Stimulated activated CD8-positive, alpha-beta memory T cell treated with anti-CD3 and anti-CD28 coated beads, Interleukin-7, amount 100 ng/mL, for 1 hour (primary cell): Measurements from ENCODE around the gene CHL1.

Experiments used
- DNase-seq, 2 donors: peaks; one replicate each; pipeline ENCODE4 v3.0.0-alpha.2; 2020; ENCODE audit warnings: low read depth in 2 of 2

CHL1 gene

GRCh38 chr3:217099-217813, 20.7 kb downstream of the CHL1 start:
- no peak for DNase-seq

- no peak for DNase-seq
Measured at GRCh38 chr3:217948-218347, 21.4 kb downstream of the CHL1 start.

- DNase-seq, result no peak
Measured at GRCh38 chr3:228442-229182, 32.0 kb downstream of the CHL1 start.

- no peak for DNase-seq
Measured at GRCh38 chr3:229183-229661, 32.7 kb downstream of the CHL1 start.

GRCh38 chr3:236881-237280, 40.3 kb downstream of the CHL1 start:
- no peak for DNase-seq

GRCh38 chr3:242602-243355, 46.2 kb downstream of the CHL1 start:
- DNase-seq, result no peak

- no peak for DNase-seq
Measured at GRCh38 chr3:243356-243725, 46.8 kb downstream of the CHL1 start.

GRCh38 chr3:244041-244440, 47.5 kb downstream of the CHL1 start:
- no peak for DNase-seq

GRCh38 chr3:247916-248315, 51.4 kb downstream of the CHL1 start:
- DNase-seq, result no peak

GRCh38 chr3:248864-249520, 52.4 kb downstream of the CHL1 start:
- DNase-seq, result no peak

GRCh38 chr3:249587-250262, 53.2 kb downstream of the CHL1 start:
- no peak for DNase-seq

GRCh38 chr3:256501-256900, 59.9 kb downstream of the CHL1 start:
- DNase-seq, result no peak

GRCh38 chr3:257826-258225, 61.3 kb downstream of the CHL1 start:
- DNase-seq, result no peak

GRCh38 chr3:260898-261297, 64.3 kb downstream of the CHL1 start:
- no peak for DNase-seq

- no peak for DNase-seq
Measured at GRCh38 chr3:263393-263792, 66.8 kb downstream of the CHL1 start.

- DNase-seq, result no peak
Measured at GRCh38 chr3:264394-265156, 68.0 kb downstream of the CHL1 start.

GRCh38 chr3:267101-267500, 70.5 kb downstream of the CHL1 start:
- no peak for DNase-seq

- DNase-seq, result no peak
Measured at GRCh38 chr3:270688-271087, 74.1 kb downstream of the CHL1 start.

GRCh38 chr3:274927-275326, 78.4 kb downstream of the CHL1 start:
- no peak for DNase-seq

GRCh38 chr3:277873-278272, 81.3 kb downstream of the CHL1 start:
- DNase-seq, result no peak
